Neural cell (in vitro differentiated cells): ENCODE results near the gene LHPP. TPM values are rescaled to one million over a fixed set of nuclear protein-coding genes. Genes with fewer than 3 reads are reported as not detected.

Experiments used
- H2AFZ ChIP-seq: fragments of 200-600, 300-800 bp; sonication (generic), shearing (Covaris generic); 2 replicates; pipeline ENCODE4 v1.6.0; 2014; ENCODE audit warnings: low read depth, mild to moderate bottlenecking, antibody characterized with exemption, low read length, moderate library complexity
- H3F3A ChIP-seq: fragments of 200-600 bp; shearing (Covaris generic); 2 replicates; pipeline ENCODE4 v1.6.1; 2016; ENCODE audit warnings: mild to moderate bottlenecking, moderate library complexity, mixed read lengths, antibody characterized with exemption, low read length; ENCODE audit not compliant: insufficient read depth, poor library complexity, severe bottlenecking
- H3K27ac ChIP-seq: fragments of 200-600, 300-800 bp; sonication (generic), shearing (Covaris generic); 2 replicates; pipeline ENCODE4 v1.5.1; 2014; ENCODE audit warnings: mild to moderate bottlenecking, low read length, moderate library complexity
- H3K27me3 ChIP-seq: fragments of 300-800, 200-600 bp; sonication (generic), shearing (Covaris generic); 2 replicates; pipeline ENCODE4 v1.6.0; 2014; ENCODE audit warnings: mild to moderate bottlenecking, low read depth, low read length, moderate library complexity; ENCODE audit not compliant: insufficient read depth
- H3K36me3 ChIP-seq: fragments of 300-800, 200-600 bp; sonication (generic), shearing (Covaris generic); 2 replicates; pipeline ENCODE4 v1.5.1; 2014; ENCODE audit warnings: mild to moderate bottlenecking, antibody characterized with exemption, low read length, moderate library complexity; ENCODE audit not compliant: insufficient read depth
- H3K4me2 ChIP-seq: fragments of 300-800, 200-600 bp; sonication (generic), shearing (Covaris generic); 2 replicates; pipeline ENCODE4 v1.6.0; 2014; ENCODE audit warnings: mild to moderate bottlenecking, low read length
- H3K4me3 ChIP-seq: fragments of 300-800, 200-600 bp; sonication (generic), shearing (Covaris generic); 2 replicates; pipeline ENCODE4 v1.5.1; 2014; ENCODE audit warnings: mild to moderate bottlenecking, low read length, moderate library complexity
- H3K79me2 ChIP-seq: fragments of 200-600 bp; shearing (Covaris generic); replicated peaks from 2 replicates; pipeline ENCODE4 v1.6.0; 2014; ENCODE audit warnings: mild to moderate bottlenecking, low read length, moderate library complexity; ENCODE audit not compliant: insufficient read depth
- H3K9ac ChIP-seq: fragments of 300-800, 200-600 bp; sonication (generic), shearing (Covaris generic); 2 replicates; pipeline ENCODE4 v1.6.1; 2016; ENCODE audit warnings: mild to moderate bottlenecking, low read length, mixed read lengths
- H3K9me2 ChIP-seq: fragments of 200-600 bp; shearing (Covaris generic); 2 replicates; pipeline ENCODE4 v1.6.1; 2016; ENCODE audit warnings: mild to moderate bottlenecking, low read length, mixed read lengths; ENCODE audit not compliant: insufficient read depth
- H3K9me3 ChIP-seq: fragments of 200-600, 300-800 bp; sonication (generic), shearing (Covaris generic); 2 replicates; pipeline ENCODE4 v1.6.1; 2016; ENCODE audit warnings: mild to moderate bottlenecking, mixed run types, low read length, moderate library complexity, mixed read lengths
- H4K20me1 ChIP-seq: fragments of 200-600 bp; shearing (Covaris generic); 2 replicates; pipeline ENCODE4 v1.6.1; 2016; ENCODE audit warnings: mild to moderate bottlenecking, mixed run types; ENCODE audit not compliant: insufficient read depth
- EP300 ChIP-seq: fragments of 450-650 bp; conservative IDR thresholded peaks from 2 replicates; pipeline ENCODE4 v1.6.1; 2014; ENCODE audit warnings: antibody characterized with exemption, mild to moderate bottlenecking, moderate library complexity; ENCODE audit not compliant: poor library complexity, severe bottlenecking
- EZH2 ChIP-seq: fragments of 200-600, 300-800 bp; shearing (Covaris generic), sonication (generic); IDR thresholded peaks from 2 replicates; pipeline ENCODE4 v1.6.1; 2014; ENCODE audit warnings: antibody characterized with exemption, low read length, borderline replicate concordance, mild to moderate bottlenecking; ENCODE audit not compliant: insufficient read depth, poor library complexity, severe bottlenecking
- MXI1 ChIP-seq: fragments of 450-650 bp; conservative IDR thresholded peaks from 2 replicates; pipeline ENCODE4 v1.6.1; 2014; ENCODE audit warnings: antibody characterized with exemption, mild to moderate bottlenecking; ENCODE audit not compliant: poor library complexity, severe bottlenecking
- POLR2AphosphoS5 ChIP-seq: IDR thresholded peaks from 2 replicates; pipeline ENCODE4 v1.6.1; 2012
- RAD21 ChIP-seq: fragments of 450-650 bp; conservative IDR thresholded peaks from 2 replicates; pipeline ENCODE4 v1.6.1; 2014; ENCODE audit warnings: antibody characterized with exemption, mild to moderate bottlenecking, moderate library complexity
- SMC3 ChIP-seq: fragments of 450-650 bp; conservative IDR thresholded peaks from 2 replicates; pipeline ENCODE4 v1.6.1; 2014; ENCODE audit warnings: antibody characterized with exemption, mild to moderate bottlenecking, moderate library complexity; ENCODE audit not compliant: poor library complexity
- TAF1 ChIP-seq: IDR thresholded peaks from 2 replicates; pipeline ENCODE4 v1.6.1; 2012; ENCODE audit warnings: low read depth
- polyA plus RNA-seq: library from polyadenylated mRNA; depleted of rRNA; stranded (reverse); fragments of >200 nt; gene quantifications from 2 replicates; pipeline ENCODE4 v1.2.3, GENCODE V29; 2014
- TF ChIP-seq, protein P1 (sequence below): IDR thresholded peaks from 2 replicates; pipeline ENCODE4 v1.6.1; 2012; ENCODE audit warnings: borderline replicate concordance
- TF ChIP-seq, protein P2 (sequence below): fragments of 450-650 bp; IDR thresholded peaks from 2 replicates; pipeline ENCODE4 v1.5.1; 2014; ENCODE audit warnings: antibody characterized with exemption, mild to moderate bottlenecking, moderate library complexity; ENCODE audit not compliant: poor library complexity, severe bottlenecking

LHPP gene
- polyA plus RNA-seq, 1 donor from 2014 or later: 16.0 TPM

DNA sequence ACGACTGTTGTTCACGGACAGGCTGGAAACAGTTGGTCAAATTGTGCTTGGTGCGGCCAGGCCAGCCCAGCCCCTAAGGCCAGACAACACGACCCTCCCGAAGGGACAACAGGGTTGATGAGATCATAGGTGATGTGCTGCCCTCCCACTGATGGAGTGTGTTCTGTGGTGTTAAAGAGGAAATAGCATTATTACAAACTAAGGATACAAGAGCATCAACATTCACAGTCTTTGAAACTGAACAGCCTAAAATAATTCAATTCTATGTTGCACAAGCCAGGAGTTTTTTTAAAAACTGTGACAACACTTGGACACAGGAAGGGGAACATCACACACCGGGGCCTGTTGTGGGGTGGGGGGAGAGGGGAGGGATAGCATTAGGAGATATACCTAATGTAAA lies 194.9 kb downstream of the LHPP start:
- peaks cover 6% of the 10 kb centered on the region for H3K36me3 ChIP-seq
- no peaks in the 10 kb centered on the region for H3K79me2 ChIP-seq
- no peak overlapping the region for H3K9ac ChIP-seq
- H2AFZ ChIP-seq: no peak overlapping the region
- no peaks in the 10 kb centered on the region for H3F3A ChIP-seq
- no peaks in the 10 kb centered on the region for H3K9me3 ChIP-seq
- H3K9me2 ChIP-seq: no peaks in the 10 kb centered on the region
- H3K27ac ChIP-seq: no peak overlapping the region
- H4K20me1 ChIP-seq: no peaks in the 10 kb centered on the region
- TF ChIP-seq EP300 (no peak), EZH2 (no peak), MXI1 (no peak), RAD21 (no peak)
- TF ChIP-seq, protein P1, sequence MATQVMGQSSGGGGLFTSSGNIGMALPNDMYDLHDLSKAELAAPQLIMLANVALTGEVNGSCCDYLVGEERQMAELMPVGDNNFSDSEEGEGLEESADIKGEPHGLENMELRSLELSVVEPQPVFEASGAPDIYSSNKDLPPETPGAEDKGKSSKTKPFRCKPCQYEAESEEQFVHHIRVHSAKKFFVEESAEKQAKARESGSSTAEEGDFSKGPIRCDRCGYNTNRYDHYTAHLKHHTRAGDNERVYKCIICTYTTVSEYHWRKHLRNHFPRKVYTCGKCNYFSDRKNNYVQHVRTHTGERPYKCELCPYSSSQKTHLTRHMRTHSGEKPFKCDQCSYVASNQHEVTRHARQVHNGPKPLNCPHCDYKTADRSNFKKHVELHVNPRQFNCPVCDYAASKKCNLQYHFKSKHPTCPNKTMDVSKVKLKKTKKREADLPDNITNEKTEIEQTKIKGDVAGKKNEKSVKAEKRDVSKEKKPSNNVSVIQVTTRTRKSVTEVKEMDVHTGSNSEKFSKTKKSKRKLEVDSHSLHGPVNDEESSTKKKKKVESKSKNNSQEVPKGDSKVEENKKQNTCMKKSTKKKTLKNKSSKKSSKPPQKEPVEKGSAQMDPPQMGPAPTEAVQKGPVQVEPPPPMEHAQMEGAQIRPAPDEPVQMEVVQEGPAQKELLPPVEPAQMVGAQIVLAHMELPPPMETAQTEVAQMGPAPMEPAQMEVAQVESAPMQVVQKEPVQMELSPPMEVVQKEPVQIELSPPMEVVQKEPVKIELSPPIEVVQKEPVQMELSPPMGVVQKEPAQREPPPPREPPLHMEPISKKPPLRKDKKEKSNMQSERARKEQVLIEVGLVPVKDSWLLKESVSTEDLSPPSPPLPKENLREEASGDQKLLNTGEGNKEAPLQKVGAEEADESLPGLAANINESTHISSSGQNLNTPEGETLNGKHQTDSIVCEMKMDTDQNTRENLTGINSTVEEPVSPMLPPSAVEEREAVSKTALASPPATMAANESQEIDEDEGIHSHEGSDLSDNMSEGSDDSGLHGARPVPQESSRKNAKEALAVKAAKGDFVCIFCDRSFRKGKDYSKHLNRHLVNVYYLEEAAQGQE: no peak
- no peaks in the 10 kb centered on the region for H3K27me3 ChIP-seq
- H3K4me3 ChIP-seq: no peak overlapping the region
- no peak overlapping the region for H3K4me2 ChIP-seq

DNA sequence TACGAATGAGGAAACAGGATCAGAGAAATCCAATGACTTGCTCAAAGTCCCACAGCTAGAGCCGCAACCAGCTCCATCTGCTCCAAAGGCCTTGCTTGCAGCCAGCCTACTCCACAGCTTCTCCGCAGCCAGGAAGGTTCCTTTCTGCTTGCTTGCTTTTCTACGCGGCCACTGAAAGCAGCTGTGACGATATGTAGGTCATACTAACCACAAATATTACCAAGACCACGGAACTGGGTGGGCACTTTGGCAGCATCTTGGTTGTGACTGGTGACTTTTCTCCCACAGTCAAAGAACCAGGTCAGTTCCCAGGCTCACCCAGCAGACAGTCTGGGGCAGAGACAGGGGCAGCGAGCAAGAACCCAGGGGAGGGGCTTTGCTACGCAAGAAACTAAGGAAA lies 196.2 kb downstream of the LHPP start:
- H3K4me3 ChIP-seq: no peak overlapping the region
- H3K27me3 ChIP-seq: no peaks in the 10 kb centered on the region
- TF ChIP-seq, protein P1: no peak
- TF ChIP-seq, protein P2, sequence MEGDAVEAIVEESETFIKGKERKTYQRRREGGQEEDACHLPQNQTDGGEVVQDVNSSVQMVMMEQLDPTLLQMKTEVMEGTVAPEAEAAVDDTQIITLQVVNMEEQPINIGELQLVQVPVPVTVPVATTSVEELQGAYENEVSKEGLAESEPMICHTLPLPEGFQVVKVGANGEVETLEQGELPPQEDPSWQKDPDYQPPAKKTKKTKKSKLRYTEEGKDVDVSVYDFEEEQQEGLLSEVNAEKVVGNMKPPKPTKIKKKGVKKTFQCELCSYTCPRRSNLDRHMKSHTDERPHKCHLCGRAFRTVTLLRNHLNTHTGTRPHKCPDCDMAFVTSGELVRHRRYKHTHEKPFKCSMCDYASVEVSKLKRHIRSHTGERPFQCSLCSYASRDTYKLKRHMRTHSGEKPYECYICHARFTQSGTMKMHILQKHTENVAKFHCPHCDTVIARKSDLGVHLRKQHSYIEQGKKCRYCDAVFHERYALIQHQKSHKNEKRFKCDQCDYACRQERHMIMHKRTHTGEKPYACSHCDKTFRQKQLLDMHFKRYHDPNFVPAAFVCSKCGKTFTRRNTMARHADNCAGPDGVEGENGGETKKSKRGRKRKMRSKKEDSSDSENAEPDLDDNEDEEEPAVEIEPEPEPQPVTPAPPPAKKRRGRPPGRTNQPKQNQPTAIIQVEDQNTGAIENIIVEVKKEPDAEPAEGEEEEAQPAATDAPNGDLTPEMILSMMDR: no peak
- TF ChIP-seq MXI1 (no peak), EP300 (no peak), TAF1 (no peak), SMC3 (no peak), RAD21 (no peak), EZH2 (no peak), POLR2AphosphoS5 (no peak)
- no peaks in the 10 kb centered on the region for H3F3A ChIP-seq
- no peak overlapping the region for H3K9ac ChIP-seq
- H3K9me3 ChIP-seq: no peaks in the 10 kb centered on the region
- no peaks in the 10 kb centered on the region for H3K79me2 ChIP-seq
- no peaks in the 10 kb centered on the region for H3K9me2 ChIP-seq
- H3K27ac ChIP-seq: no peak overlapping the region
- no peak overlapping the region for H2AFZ ChIP-seq
- H3K36me3 ChIP-seq: peaks cover 6% of the 10 kb centered on the region
- H4K20me1 ChIP-seq: no peaks in the 10 kb centered on the region
- H3K4me2 ChIP-seq: no peak overlapping the region
